Smooth muscle cell (in vitro differentiated cells): ENCODE data around the gene MRPS27. TPM values are rescaled to one million over a fixed set of nuclear protein-coding genes. Genes with fewer than 3 reads are reported as not detected.

Experiments used
- DNase-seq: peaks from one replicate; lab custom pipeline; 2025; ENCODE audit not compliant: unreplicated experiment; lab: John Stamatoyannopoulos, UW
- H2AFZ ChIP-seq: fragments of 200-600 bp; sonication (generic); 2 replicates; pipeline ENCODE4 v1.6.0; 2016; ENCODE audit warnings: antibody characterized with exemption, low read depth, mild to moderate bottlenecking
- H3F3A ChIP-seq: fragments of 200-600 bp; sonication (generic); 2 replicates; pipeline ENCODE4 v1.6.0; 2017; ENCODE audit warnings: antibody characterized with exemption, low read depth
- H3K27ac ChIP-seq: fragments of 200-600 bp; sonication (generic); 2 replicates; pipeline ENCODE4 v1.5.1; 2016; ENCODE audit warnings: low read depth, mild to moderate bottlenecking
- H3K27me3 ChIP-seq: fragments of 200-600 bp; sonication (generic); 2 replicates; pipeline ENCODE4 v1.6.1; 2016; ENCODE audit warnings: low read depth, mild to moderate bottlenecking
- H3K36me3 ChIP-seq: fragments of 200-600 bp; sonication (generic); 2 replicates; pipeline ENCODE4 v1.5.1; 2016; ENCODE audit warnings: low read depth
- H3K4me1 ChIP-seq: fragments of 200-600 bp; sonication (generic); 2 replicates; pipeline ENCODE4 v1.5.1; 2016; ENCODE audit warnings: low read depth
- H3K4me2 ChIP-seq: fragments of 200-600 bp; sonication (generic); 2 replicates; pipeline ENCODE4 v1.6.0; 2016; ENCODE audit warnings: mild to moderate bottlenecking
- H3K4me3 ChIP-seq: fragments of 200-600 bp; sonication (generic); 2 replicates; pipeline ENCODE4 v1.5.1; 2016; ENCODE audit warnings: mild to moderate bottlenecking
- H3K79me2 ChIP-seq: fragments of 200-600 bp; sonication (generic); 2 replicates; pipeline ENCODE4 v1.6.0; 2016; ENCODE audit warnings: low read depth, mild to moderate bottlenecking
- H3K9ac ChIP-seq: fragments of 200-600 bp; sonication (generic); 2 replicates; pipeline ENCODE4 v1.6.0; 2016; ENCODE audit warnings: low read depth
- H3K9me3 ChIP-seq: fragments of 200-600 bp; sonication (generic); replicated peaks from 2 replicates; pipeline ENCODE4 v1.5.1; 2016; ENCODE audit warnings: low read depth
- H4K20me1 ChIP-seq: fragments of 200-600 bp; sonication (generic); 2 replicates; pipeline ENCODE4 v1.6.0; 2016; ENCODE audit warnings: low read depth
- WGBS: methylation state at CpG from one replicate; pipeline ENCODE4 v1.1.7; 2016; ENCODE audit warnings: low lambda C conversion rate; 5-methylcytosine and 5-hydroxymethylcytosine counted together
- polyA plus RNA-seq: library from polyadenylated mRNA; unstranded; fragments of >200 nt; fragmentation: Nextera tagmentation; extraction: Ambion mirVana; gene quantifications from 2 replicates; pipeline ENCODE4 v1.2.1, GENCODE V29; 2016
- total RNA-seq: library from RNA; depleted of rRNA; stranded (reverse); fragments of >200 nt; gene quantifications from 2 replicates; pipeline ENCODE4 v1.2.3, GENCODE V29; 2014
- TF ChIP-seq, protein P1 (sequence below): fragments of 200-600 bp; sonication (generic); IDR thresholded peaks from 2 replicates; pipeline ENCODE4 v1.5.1; 2017; ENCODE audit warnings: borderline replicate concordance, mild to moderate bottlenecking, antibody characterized with exemption; ENCODE audit not compliant: insufficient read depth, poor library complexity, severe bottlenecking

MRPS27 gene
- total and polyA plus RNA-seq, 2 experiments from 2014 or later: 36.7 to 38.3 TPM

DNA sequence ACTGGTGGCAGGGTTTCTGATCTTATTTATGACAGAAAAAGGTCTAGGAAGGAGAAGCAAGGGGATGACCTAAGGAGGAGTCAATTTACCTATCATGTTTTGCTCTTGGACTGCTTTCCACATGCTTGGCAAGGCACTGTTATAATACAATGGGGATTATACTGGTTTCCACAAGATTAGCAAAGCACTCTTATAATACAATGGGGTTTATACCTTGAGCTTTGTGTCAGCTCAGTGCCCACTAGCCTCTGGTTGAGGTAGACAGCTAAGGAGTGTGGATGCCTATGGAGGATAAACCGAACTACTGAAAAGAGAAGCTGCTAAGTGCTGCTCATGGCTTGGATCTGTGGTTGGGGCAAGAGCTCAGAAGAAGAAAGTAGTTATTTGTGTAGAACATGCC is 68.7 kb downstream of the MRPS27 start:
- no peak overlapping the region for H3K9ac ChIP-seq
- TF ChIP-seq, protein P1, sequence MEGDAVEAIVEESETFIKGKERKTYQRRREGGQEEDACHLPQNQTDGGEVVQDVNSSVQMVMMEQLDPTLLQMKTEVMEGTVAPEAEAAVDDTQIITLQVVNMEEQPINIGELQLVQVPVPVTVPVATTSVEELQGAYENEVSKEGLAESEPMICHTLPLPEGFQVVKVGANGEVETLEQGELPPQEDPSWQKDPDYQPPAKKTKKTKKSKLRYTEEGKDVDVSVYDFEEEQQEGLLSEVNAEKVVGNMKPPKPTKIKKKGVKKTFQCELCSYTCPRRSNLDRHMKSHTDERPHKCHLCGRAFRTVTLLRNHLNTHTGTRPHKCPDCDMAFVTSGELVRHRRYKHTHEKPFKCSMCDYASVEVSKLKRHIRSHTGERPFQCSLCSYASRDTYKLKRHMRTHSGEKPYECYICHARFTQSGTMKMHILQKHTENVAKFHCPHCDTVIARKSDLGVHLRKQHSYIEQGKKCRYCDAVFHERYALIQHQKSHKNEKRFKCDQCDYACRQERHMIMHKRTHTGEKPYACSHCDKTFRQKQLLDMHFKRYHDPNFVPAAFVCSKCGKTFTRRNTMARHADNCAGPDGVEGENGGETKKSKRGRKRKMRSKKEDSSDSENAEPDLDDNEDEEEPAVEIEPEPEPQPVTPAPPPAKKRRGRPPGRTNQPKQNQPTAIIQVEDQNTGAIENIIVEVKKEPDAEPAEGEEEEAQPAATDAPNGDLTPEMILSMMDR: no peak
- WGBS: 92% methylated on average over 1 of the region's 1 CpG
- no peaks in the 10 kb centered on the region for H3K36me3 ChIP-seq
- H3K4me1 ChIP-seq: peaks cover 39% of the 10 kb centered on the region
- no peak overlapping the region for H3K4me2 ChIP-seq
- H4K20me1 ChIP-seq: no peaks in the 10 kb centered on the region
- no peak overlapping the region for H3K27ac ChIP-seq
- H3K79me2 ChIP-seq: peaks cover 12% of the 10 kb centered on the region
- no peaks in the 10 kb centered on the region for H3K27me3 ChIP-seq
- no peak overlapping the region for H2AFZ ChIP-seq
- no peaks in the 10 kb centered on the region for H3K9me3 ChIP-seq
- DNase-seq: no peak
- no peak overlapping the region for H3K4me3 ChIP-seq
- H3F3A ChIP-seq: peaks cover 19% of the 10 kb centered on the region

DNA sequence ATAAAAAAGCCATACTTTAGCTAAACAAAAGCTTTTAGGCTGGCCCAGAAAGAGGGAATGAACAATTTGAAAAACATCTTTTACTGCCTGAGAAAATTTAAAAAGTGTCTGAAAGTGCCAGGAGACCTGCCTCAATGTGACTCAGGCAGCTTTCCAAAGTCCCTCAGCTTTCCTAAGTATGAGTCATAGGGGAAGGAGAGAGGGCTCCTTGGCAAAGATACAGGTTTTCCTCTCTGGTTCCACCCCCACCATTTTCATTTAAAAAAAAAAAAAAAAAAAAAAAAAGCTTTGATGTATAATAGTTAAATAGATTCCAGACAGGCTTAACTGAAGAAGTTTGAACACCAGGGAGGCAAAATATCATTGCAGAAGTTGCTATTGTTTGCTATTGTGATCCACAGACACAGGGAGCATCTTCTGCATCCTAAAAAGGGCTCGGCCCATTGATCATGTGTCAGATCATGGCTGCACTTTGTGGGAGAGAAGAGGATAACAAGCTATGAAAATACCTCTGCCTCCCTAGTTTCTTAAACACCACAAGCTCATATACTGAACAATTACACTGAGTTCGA is 71.5 kb downstream of the MRPS27 start:
- Histone ChIP-seq H3K4me3 (no peak overlapping the region), H3F3A (peaks cover 36% of the 10 kb centered on the region), H3K27ac (peak overlapping the region; percentile 90), H3K27me3 (no peaks in the 10 kb centered on the region), H3K9me3 (no peaks in the 10 kb centered on the region), H3K4me1 (peaks cover 65% of the 10 kb centered on the region), H3K36me3 (no peaks in the 10 kb centered on the region), H3K9ac (no peak overlapping the region), H3K79me2 (peaks cover 15% of the 10 kb centered on the region), H3K4me2 (peak overlapping the region; percentile 80), H4K20me1 (no peaks in the 10 kb centered on the region), H2AFZ (no peak overlapping the region)
- 69% methylated on average over 2 of the region's 2 CpGs for WGBS
- TF ChIP-seq, protein P1: no peak
- DNase-seq: no peak

DNA sequence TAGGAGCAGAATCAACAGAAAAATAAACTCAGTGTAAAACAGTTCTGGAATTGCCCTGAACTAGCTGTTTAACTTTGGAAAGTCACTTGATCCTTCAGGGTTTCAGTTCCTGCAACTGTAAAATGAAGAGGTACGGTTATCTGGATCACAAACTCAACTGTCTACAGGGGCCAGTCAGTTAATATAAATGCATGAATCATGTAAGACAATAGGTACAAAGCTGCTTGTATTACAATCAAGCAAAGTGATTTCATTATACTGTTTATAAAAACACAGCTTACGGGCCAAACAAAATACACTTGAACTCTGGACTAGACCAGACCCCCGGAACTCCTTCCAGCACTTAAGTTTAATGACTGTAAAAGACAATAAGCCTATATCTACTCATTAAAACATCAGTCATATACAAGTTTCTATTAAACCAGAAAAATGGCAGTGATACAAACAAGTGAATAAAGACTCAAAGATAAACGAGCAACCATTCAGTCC is 73.0 kb downstream of the MRPS27 start:
- no peaks in the 10 kb centered on the region for H3K27me3 ChIP-seq
- no peak for DNase-seq
- TF ChIP-seq, protein P1: no peak
- peak overlapping the region; percentile 90 for H3K27ac ChIP-seq
- peak overlapping the region; percentile 21 for H3K9ac ChIP-seq
- H3K4me3 ChIP-seq: no peak overlapping the region
- WGBS: 44% methylated on average over 4 of the region's 4 CpGs
- H3K4me2 ChIP-seq: peak overlapping the region; percentile 80
- no peaks in the 10 kb centered on the region for H4K20me1 ChIP-seq
- H3K4me1 ChIP-seq: peaks cover 74% of the 10 kb centered on the region
- peaks cover 16% of the 10 kb centered on the region for H3K79me2 ChIP-seq
- no peaks in the 10 kb centered on the region for H3K9me3 ChIP-seq
- peaks cover 29% of the 10 kb centered on the region for H3F3A ChIP-seq
- no peaks in the 10 kb centered on the region for H3K36me3 ChIP-seq
- no peak overlapping the region for H2AFZ ChIP-seq

DNA sequence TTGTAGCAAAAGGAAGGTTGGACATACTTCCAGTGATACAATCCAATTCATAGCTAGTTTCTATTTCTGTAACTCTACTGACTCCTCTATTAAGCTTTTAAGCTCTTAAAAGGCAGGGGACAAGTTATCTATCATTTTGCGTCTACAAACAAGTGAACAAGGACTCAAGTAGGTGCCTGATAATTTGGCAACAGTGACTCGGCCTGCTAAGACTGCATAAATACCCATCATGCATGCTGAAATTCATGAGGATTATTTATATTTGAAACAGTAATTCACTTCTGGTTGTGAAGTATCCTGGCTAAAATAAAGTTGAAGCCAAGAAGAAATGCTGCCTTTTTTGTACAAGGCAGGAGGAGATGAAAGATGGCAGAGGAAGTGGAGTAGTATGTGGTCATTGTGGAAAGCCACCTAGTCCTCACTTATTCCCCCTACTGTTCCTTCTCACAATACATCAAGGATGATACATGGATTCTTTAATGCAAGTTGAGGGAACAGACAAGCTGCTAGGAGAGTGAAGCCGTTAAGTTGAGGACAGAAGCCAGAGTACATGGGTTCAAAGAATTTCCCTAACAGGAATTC is 74.0 kb downstream of the MRPS27 start:
- Histone ChIP-seq H3K4me1 (peaks cover 75% of the 10 kb centered on the region), H3K4me3 (no peak overlapping the region), H3K9ac (peak overlapping the region; percentile 21), H2AFZ (no peak overlapping the region), H3K9me3 (no peaks in the 10 kb centered on the region), H4K20me1 (no peaks in the 10 kb centered on the region), H3K27ac (peak overlapping the region; percentile 90), H3K36me3 (no peaks in the 10 kb centered on the region), H3K79me2 (peaks cover 9% of the 10 kb centered on the region), H3K4me2 (peak overlapping the region; percentile 80), H3K27me3 (no peaks in the 10 kb centered on the region), H3F3A (peaks cover 29% of the 10 kb centered on the region)
- TF ChIP-seq, protein P1: no peak
- no peak for DNase-seq
- WGBS: 13% methylated on average over 3 of the region's 3 CpGs
